SK-N-SH (cell line): Measurements from ENCODE around the gene EDDM13.

Experiments
- ELF1 ChIP-seq: IDR thresholded peaks from 2 replicates; pipeline ENCODE4 v1.4.0; 2012
- EP300 ChIP-seq, 2 experiments: IDR thresholded peaks; 2 replicates each; pipeline versions ENCODE4 v1.4.0 to v1.6.1; 2012; ENCODE audit warnings: borderline replicate concordance in 1 of 2, low read depth in 1 of 2, low read length in 1 of 2
- GABPA ChIP-seq: IDR thresholded peaks from 2 replicates; pipeline ENCODE4 v1.4.0; 2012; ENCODE audit warnings: low read depth, mild to moderate bottlenecking
- GATA2 ChIP-seq: sonication (generic); formaldehyde crosslinking; IDR thresholded peaks from 2 replicates; pipeline ENCODE4 v1.5.0; 2020; ENCODE audit warnings: mild to moderate bottlenecking, missing genetic modification reagents
- JUND ChIP-seq: IDR thresholded peaks from 2 replicates; pipeline ENCODE4 v1.4.0; 2012
- POLR2AphosphoS5 ChIP-seq: IDR thresholded peaks from 2 replicates; pipeline ENCODE4 v1.6.1; 2012; ENCODE audit warnings: low read depth, low read length
- RCOR1 ChIP-seq: fragments of 150-350 bp; IDR thresholded peaks from 2 replicates; pipeline ENCODE4 v1.6.1; 2017; ENCODE audit warnings: antibody characterized with exemption, low read length
- SMC3 ChIP-seq: IDR thresholded peaks from 2 replicates; pipeline ENCODE4 v1.6.1; 2012; ENCODE audit warnings: low read depth, low read length, improper control_type of control experiment
- TAF1 ChIP-seq: IDR thresholded peaks from 2 replicates; pipeline ENCODE4 v1.6.1; 2012; ENCODE audit warnings: low read depth, mild to moderate bottlenecking, low read length, moderate library complexity, borderline replicate concordance
- TF ChIP-seq, protein P1 (sequence below): fragments of 200-600 bp; sonication (generic); IDR thresholded peaks from 2 replicates; pipeline ENCODE4 v1.6.1; 2017; ENCODE audit warnings: antibody characterized with exemption, mild to moderate bottlenecking, moderate library complexity
- TF ChIP-seq, protein P2 (sequence below): IDR thresholded peaks from 2 replicates; pipeline ENCODE4 v1.6.1; 2012; ENCODE audit warnings: mild to moderate bottlenecking, low read depth, low read length, moderate library complexity

DNA sequence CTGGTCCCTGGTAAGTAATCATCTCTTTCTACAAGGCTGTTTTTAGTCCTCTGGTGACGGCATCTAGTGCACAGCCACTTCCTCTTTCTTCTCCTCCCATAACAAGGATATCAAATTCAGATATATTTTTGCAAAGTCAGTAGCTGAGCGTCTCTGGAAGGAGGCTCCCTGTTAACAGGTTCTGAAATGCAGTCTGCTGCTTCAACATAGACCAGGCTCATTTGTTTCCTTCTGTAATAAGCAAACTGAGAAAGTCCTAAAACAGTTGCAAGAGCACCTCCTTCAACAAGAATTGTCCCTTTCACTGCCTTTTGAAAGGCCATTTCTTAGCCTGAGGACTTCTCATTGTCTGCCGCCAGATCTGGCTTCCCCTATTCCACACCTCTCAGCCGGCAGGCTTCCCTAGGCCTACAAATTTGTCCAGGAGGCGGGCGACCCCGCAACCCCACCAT is 49.5 kb downstream of the EDDM13 start:
- TF ChIP-seq, protein P1, sequence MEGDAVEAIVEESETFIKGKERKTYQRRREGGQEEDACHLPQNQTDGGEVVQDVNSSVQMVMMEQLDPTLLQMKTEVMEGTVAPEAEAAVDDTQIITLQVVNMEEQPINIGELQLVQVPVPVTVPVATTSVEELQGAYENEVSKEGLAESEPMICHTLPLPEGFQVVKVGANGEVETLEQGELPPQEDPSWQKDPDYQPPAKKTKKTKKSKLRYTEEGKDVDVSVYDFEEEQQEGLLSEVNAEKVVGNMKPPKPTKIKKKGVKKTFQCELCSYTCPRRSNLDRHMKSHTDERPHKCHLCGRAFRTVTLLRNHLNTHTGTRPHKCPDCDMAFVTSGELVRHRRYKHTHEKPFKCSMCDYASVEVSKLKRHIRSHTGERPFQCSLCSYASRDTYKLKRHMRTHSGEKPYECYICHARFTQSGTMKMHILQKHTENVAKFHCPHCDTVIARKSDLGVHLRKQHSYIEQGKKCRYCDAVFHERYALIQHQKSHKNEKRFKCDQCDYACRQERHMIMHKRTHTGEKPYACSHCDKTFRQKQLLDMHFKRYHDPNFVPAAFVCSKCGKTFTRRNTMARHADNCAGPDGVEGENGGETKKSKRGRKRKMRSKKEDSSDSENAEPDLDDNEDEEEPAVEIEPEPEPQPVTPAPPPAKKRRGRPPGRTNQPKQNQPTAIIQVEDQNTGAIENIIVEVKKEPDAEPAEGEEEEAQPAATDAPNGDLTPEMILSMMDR: no peak
- TF ChIP-seq GATA2 (no peak), GABPA (no peak), TAF1 (no peak), JUND (no peak), ELF1 (no peak), SMC3 (no peak), RCOR1 (no peak), POLR2AphosphoS5 (no peak), EP300 (IDR thresholded peaks at IDR 0.05; ENCODE audit: borderline replicate concordance in 1 of 2, low read depth in 1 of 2, low read length in 1 of 2) (no peak)
- TF ChIP-seq, protein P2, sequence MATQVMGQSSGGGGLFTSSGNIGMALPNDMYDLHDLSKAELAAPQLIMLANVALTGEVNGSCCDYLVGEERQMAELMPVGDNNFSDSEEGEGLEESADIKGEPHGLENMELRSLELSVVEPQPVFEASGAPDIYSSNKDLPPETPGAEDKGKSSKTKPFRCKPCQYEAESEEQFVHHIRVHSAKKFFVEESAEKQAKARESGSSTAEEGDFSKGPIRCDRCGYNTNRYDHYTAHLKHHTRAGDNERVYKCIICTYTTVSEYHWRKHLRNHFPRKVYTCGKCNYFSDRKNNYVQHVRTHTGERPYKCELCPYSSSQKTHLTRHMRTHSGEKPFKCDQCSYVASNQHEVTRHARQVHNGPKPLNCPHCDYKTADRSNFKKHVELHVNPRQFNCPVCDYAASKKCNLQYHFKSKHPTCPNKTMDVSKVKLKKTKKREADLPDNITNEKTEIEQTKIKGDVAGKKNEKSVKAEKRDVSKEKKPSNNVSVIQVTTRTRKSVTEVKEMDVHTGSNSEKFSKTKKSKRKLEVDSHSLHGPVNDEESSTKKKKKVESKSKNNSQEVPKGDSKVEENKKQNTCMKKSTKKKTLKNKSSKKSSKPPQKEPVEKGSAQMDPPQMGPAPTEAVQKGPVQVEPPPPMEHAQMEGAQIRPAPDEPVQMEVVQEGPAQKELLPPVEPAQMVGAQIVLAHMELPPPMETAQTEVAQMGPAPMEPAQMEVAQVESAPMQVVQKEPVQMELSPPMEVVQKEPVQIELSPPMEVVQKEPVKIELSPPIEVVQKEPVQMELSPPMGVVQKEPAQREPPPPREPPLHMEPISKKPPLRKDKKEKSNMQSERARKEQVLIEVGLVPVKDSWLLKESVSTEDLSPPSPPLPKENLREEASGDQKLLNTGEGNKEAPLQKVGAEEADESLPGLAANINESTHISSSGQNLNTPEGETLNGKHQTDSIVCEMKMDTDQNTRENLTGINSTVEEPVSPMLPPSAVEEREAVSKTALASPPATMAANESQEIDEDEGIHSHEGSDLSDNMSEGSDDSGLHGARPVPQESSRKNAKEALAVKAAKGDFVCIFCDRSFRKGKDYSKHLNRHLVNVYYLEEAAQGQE: no peak
